ENCODE data around the gene PCDH17.

- TF ChIP-seq RCOR1 (IDR thresholded peaks at IDR 0.05; ENCODE audit: insufficient replicate concordance, low read length) = no peak
- TF ChIP-seq RAD21 (IDR thresholded peaks at IDR 0.05; ENCODE audit: low read length) = no peak
Measured at GRCh38 chr13:57726981-57727380, 95.4 kb downstream of the PCDH17 start.
